ENCODE results near the gene ZNF438. TPM values are rescaled to one million over a fixed set of nuclear protein-coding genes. Genes with fewer than 3 reads are reported as not detected.
"Not testable (repeated sequence)": the region's sequence is repeated elsewhere in the genome, so short reads cannot be mapped to it uniquely, and the experiment has no call there.

Gene ZNF438
- total RNA-seq, 1 experiment from 2014 or later: 1.7 TPM

DNA sequence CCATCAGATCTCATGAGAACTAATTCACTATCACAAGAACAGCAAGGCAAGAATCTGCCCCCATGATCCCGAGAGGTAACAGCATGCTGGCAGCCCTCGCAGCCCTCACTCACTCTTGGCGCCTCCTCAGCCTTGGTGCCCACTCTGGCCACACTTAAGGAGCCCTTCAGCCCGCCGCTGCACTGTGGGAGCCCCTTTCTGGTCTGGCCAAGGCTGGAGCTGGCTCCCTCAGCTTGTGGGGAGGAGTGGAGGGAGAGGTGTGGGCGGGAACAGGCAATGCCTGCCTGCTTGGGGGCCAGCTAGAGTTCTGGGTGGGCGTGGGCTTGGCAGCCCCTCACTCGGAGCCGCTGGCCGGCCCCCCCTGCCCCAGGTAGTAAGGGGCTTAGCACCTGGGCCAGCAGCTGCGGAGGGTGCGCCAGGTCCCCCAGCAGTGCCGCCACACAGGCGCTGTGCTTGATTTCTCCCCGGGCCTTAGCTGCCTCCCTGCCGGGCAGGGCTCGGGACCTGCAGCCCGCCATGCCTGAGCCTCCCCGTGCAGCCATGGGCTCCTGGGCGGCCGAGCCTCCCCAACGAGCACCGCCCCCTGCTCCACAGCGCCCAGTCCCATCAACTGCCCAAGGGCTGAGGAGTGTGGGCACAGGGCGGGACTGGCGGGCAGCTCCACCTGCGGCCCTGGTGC lies 24.0 kb upstream of the ZNF438 start:
- no peak for DNase-seq (ENCODE audit: low read depth)

DNA sequence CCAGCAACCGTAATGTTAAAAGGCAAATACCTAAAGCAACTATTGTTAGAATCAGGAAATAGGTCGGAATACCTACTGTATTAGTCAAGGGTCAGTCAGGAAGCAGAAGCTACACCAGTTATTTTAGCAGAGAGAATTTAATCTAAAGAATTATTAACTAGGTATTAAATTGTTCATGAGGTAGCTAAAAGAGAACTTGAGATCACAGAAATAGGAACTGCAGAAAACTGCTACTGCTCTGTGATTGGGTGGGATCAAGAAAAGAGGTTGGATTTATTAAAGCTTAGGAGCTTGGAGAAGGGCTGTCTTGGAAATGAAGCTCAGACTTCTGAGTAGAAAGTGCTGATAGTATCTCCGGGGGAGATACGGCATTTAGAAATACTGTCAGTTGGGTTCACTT lies 20.0 kb upstream of the ZNF438 start:
- peak; percentile 59 for DNase-seq (ENCODE audit: low read depth)

DNA sequence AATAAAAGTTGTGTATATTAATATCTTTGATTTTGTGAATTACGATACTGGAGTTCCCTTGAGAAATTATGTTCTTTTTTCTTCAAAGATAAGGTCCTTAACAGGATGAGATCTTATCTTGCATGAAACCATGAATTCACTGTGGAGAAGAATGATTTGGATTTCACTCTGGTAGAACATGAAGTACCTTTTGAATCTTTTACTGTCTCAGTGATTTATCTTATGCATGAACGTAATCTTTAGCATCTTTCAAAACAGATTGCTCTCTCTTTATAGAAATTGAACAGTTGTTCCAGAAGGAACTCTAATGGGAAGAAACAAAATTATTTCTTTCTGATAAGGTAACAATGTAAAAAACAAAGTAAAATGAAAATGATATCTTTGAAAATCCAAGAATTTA lies 11.0 kb upstream of the ZNF438 start:
- DNase-seq (ENCODE audit: low read depth): no peak

GRCh38 chr10:31041011-31041410 lies 9.3 kb upstream of the ZNF438 start:
- DNase-seq (ENCODE audit: low read depth): peak; percentile 31

GRCh38 chr10:31039006-31039405 lies 7.3 kb upstream of the ZNF438 start:
- DNase-seq (ENCODE audit: low read depth): not testable (repeated sequence)

DNA sequence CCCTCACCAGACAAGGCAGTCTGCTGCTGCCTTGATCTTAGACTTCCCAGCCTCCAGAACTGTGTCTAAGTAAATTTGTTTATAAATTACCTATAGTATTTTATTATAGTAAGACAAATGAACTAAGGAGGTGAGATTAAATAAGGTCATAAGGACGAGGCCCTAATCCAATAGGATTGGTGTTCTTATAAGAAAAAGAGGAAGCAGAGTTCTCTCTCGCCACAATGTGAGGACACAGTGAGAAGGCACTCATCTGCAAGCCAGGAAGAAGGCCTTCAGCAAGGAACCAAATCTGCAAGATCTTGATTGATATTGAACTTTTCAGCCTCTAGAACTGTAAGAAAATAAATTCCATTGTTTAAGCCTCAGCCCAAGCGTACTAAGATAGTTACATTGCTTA lies 6.1 kb upstream of the ZNF438 start:
- DNase-seq (ENCODE audit: low read depth): no peak

DNA sequence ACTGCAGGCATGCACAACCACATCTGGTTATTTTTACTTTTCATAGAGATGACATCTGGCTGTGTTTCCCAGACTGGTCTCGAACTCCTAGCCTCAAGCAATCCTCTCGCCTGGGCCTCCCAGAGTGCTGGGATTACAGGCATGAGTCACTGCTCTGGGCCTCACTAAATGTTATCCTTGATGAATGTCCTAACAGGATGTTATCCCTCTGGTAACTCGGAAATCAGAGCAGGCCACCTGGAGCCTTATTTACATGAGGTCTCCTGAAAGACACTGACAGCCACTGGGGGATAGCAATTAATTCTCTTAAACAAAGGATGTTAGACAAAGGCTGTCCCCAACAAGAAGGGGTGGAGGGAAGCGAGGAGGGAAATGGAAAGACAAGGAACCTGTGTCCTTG lies 4.5 kb upstream of the ZNF438 start:
- peak; percentile 71 for DNase-seq (ENCODE audit: low read depth)

GRCh38 chr10:31035266-31035798 lies 3.7 kb upstream of the ZNF438 start:
- DNase-seq (ENCODE audit: low read depth): no peak

GRCh38 chr10:31034098-31034909 lies 2.6 kb upstream of the ZNF438 start:
- peak; percentile 86 for DNase-seq (ENCODE audit: low read depth)

DNA sequence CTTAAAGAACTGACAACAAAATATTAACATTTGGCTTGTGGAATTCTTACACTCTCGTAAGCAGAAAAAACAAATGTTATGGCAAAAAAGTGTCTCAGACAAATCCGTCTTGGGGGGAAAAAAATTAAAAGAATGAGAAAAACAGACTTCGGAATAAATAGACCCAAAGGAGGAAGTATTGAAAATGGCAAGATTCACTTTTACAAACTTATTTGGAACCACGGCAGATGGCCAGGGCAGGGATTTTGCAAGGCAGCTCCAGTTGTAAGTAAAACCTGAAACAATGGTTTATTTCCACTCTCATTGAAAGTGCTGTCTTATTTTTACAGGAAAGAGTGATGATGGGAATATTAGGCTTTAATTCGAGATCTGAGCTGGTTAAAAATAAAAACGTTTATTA lies 1.5 kb upstream of the ZNF438 start:
- no peak for DNase-seq (ENCODE audit: low read depth)

- DNase-seq (ENCODE audit: low read depth): peak; percentile 65
Observed at GRCh38 chr10:31032258-31033132, 830 bp upstream of the ZNF438 start.

DNA sequence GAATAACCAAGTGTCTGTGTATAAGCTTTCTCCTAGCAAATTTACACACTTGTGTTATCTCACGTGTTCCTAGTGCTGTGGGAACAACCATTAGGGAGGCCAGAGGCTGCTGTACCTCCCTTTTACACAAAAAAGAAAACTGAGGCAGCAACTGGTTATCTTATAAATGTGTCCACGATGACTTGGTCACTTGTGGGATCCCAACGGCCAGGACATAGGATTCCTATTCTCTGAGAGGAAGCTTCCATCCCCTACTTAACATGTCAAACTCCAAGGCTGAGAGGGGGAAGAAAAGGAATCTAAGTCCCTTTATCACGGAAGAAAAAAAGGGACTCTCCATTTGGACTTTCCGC lies 484 bp downstream of the ZNF438 start:
- no peak for DNase-seq (ENCODE audit: low read depth)

DNA sequence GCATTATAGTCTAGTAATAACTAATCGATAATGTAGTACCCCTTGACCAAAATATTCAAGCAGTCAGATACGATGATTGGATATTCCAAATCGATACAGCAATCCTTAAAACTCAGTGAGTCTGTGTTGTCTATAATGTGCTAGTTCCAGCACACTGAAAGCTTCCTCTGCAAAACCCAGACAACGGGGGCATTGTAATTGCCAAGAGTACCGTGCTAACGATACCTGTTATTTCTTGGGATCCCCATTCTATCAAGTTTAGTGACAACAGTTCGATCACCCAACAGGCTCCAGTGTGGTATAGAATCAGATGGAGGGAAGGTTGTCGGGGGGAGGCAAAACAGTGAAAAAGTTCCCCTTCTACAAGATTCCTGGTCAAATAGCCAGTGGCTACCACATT lies 865 bp downstream of the ZNF438 start:
- no peak for DNase-seq (ENCODE audit: low read depth)

GRCh38 chr10:31030260-31030659 lies 1.4 kb downstream of the ZNF438 start:
- DNase-seq (ENCODE audit: low read depth): no peak

DNA sequence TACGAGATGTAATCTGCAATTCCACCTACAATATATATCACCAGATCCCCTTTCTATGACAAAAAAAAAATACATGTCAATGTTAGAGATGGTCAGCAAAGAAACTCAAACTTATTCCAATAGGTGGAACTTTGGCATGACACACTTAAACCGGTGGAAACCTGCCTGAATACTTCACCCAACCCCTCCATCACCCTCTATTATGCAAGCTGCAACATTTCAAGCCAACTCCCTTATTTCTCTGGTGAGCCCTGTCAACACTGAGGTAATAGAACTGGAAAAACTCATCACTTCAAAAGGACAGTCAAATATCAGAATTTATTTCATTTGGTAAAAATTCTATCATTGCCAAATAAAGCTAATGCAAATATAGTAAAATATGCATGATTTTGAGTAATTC lies 3.6 kb downstream of the ZNF438 start:
- no peak for DNase-seq (ENCODE audit: low read depth)

DNA sequence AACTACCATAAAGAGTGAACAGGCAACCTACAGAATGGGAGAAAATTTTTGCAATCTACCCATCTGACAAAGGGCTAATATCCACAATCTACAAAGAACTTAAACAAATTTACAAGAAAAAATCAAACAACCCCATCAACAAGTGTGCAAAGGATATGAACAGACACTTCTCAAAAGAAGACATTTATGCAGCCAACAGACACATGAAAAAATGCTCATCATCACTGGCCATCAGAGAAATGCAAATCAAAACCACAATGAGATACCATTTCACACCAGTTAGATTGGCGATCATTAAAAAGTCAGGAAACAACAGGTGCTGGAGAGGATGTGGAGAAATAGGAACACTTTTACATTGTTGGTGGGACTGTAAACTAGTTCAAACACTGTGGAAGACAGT lies 5.4 kb downstream of the ZNF438 start:
- not testable (repeated sequence) for DNase-seq (ENCODE audit: low read depth)

DNA sequence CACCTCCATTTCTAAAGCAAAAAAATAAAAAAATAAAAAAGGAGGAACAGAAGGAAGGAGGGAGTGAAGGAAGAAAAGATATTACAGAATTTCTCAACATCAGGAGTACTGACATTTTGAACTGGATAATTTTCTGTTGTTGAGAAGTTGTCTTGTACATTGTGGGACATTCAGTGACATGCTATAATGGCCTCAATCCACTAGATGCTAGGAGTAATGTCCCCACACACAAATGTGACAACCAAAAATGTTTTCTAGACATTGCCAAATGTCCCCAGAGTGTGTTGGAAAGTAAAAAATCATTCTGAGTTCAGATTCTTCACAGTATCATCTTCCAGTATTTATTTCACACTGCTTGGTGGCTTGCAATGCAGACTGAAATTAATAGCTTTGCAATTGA lies 6.5 kb downstream of the ZNF438 start:
- DNase-seq (ENCODE audit: low read depth): no peak

DNA sequence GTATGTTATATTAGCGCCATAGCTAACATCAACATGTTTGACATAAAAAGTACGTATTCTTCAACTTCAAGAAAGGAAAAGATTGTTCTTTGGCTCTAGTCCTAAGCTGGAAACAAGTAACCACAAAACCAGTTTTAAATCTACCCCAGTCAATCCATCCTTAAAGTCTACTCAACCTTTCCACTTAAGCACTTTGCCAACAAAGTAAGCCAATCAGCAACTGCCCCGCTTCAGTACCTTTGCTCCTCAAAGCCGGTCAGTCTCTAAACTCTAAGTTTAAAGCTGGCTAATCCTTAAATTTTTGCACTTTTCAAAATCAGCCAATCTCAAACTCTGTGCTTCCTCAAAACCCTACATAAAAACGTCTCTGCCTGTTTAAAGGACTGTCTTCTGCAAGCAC lies 8.1 kb downstream of the ZNF438 start:
- no peak for DNase-seq (ENCODE audit: low read depth)

- DNase-seq (ENCODE audit: low read depth): no peak
Observed at GRCh38 chr10:31020209-31020608, 11.5 kb downstream of the ZNF438 start.

- no peak for DNase-seq (ENCODE audit: low read depth)
Observed at GRCh38 chr10:31018962-31019361, 12.7 kb downstream of the ZNF438 start.

- DNase-seq (ENCODE audit: low read depth): no peak
Observed at GRCh38 chr10:31018356-31018750, 13.3 kb downstream of the ZNF438 start.

All from HT1080 (cell line).